ENCODE data around the gene SF1. TPM values are rescaled to one million over a fixed set of nuclear protein-coding genes. Genes with fewer than 3 reads are reported as not detected.

Gene SF1
- total and polyA plus RNA-seq, 2 of the 4 experiments (the other 2 are of a cell fraction), result 56.8 to 88.0 TPM

DNA sequence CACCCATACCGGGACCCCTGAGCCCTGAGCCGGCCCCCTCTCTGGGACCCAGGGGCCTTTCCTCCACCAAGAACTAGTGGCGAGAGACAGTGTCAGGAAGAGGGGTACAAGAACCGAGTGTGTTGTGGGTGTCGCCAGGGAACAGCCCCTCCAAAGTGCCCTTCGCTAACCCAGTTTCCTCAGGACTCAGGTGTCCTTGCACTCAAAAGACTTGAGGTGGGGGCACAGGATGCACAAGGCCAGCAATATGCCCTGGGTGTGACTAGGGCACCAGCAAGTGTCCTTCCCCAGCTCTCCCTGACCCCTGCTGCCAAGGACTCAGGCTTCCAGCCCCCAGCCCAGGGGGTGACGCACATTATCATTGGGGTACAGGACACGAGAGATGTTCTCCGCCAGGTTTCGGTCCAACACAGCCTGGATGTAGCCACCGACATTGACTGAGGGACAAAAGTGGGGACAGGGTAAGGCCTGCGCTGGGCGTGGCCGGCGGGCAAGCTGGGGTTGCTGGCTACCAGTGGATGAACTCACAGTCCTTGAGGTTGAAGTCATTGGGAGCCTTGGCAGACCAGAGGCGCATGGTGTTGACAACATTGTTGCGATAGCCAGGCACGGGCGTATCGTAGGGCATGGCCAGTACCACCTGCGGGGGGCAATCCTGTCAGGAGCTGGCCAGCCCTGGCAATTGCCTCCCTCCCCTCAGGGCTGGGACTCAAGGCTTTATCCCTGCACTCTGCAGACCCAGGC is 23.3 kb downstream of the SF1 start:
- BruUV-seq (replicated peaks), result no TSS peak
- H3K23ac ChIP-seq (ENCODE audit: low read depth, low read length), result no peak overlapping the region
- H3K36me3 ChIP-seq (ENCODE audit: control insufficient read depth, insufficient read depth, low read length), result no peaks in the 10 kb centered on the region
- no peak overlapping the region for H2BK15ac ChIP-seq (ENCODE audit: low read depth, low read length)
- TF ChIP-seq, protein P1, sequence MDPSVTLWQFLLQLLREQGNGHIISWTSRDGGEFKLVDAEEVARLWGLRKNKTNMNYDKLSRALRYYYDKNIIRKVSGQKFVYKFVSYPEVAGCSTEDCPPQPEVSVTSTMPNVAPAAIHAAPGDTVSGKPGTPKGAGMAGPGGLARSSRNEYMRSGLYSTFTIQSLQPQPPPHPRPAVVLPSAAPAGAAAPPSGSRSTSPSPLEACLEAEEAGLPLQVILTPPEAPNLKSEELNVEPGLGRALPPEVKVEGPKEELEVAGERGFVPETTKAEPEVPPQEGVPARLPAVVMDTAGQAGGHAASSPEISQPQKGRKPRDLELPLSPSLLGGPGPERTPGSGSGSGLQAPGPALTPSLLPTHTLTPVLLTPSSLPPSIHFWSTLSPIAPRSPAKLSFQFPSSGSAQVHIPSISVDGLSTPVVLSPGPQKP (IDR thresholded peaks at IDR 0.05; ENCODE audit: borderline replicate concordance, low read depth, low read length), result no peak
- TF ChIP-seq RCOR1 (IDR thresholded peaks at IDR 0.05; ENCODE audit: insufficient replicate concordance, low read length), result no peak
- TF ChIP-seq RFX5 (IDR thresholded peaks at IDR 0.05; ENCODE audit: low read depth, low read length), result no peak
- TF ChIP-seq POLR2A (IDR thresholded peaks at IDR 0.05; ENCODE audit: low read depth, low read length), result no peak
- no peak for TF ChIP-seq SMC3 (IDR thresholded peaks at IDR 0.05; ENCODE audit: low read depth, low read length)
- TF ChIP-seq CEBPB (IDR thresholded peaks at IDR 0.05; ENCODE audit: low read depth, low read length), result no peak
- no peak for TF ChIP-seq MAFK (IDR thresholded peaks at IDR 0.05; ENCODE audit: low read depth, low read length)
- TF ChIP-seq FOS (IDR thresholded peaks at IDR 0.05; ENCODE audit: low read depth, low read length), result no peak
- TF ChIP-seq, protein P2, sequence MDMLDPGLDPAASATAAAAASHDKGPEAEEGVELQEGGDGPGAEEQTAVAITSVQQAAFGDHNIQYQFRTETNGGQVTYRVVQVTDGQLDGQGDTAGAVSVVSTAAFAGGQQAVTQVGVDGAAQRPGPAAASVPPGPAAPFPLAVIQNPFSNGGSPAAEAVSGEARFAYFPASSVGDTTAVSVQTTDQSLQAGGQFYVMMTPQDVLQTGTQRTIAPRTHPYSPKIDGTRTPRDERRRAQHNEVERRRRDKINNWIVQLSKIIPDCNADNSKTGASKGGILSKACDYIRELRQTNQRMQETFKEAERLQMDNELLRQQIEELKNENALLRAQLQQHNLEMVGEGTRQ (IDR thresholded peaks at IDR 0.05; ENCODE audit: low read depth, low read length), result no peak
- no peak for TF ChIP-seq CHD1 (IDR thresholded peaks at IDR 0.05; ENCODE audit: low read depth, low read length)
- no peak for TF ChIP-seq NFE2L2 (IDR thresholded peaks at IDR 0.05; ENCODE audit: low read depth, low read length)
- TF ChIP-seq, protein P3, sequence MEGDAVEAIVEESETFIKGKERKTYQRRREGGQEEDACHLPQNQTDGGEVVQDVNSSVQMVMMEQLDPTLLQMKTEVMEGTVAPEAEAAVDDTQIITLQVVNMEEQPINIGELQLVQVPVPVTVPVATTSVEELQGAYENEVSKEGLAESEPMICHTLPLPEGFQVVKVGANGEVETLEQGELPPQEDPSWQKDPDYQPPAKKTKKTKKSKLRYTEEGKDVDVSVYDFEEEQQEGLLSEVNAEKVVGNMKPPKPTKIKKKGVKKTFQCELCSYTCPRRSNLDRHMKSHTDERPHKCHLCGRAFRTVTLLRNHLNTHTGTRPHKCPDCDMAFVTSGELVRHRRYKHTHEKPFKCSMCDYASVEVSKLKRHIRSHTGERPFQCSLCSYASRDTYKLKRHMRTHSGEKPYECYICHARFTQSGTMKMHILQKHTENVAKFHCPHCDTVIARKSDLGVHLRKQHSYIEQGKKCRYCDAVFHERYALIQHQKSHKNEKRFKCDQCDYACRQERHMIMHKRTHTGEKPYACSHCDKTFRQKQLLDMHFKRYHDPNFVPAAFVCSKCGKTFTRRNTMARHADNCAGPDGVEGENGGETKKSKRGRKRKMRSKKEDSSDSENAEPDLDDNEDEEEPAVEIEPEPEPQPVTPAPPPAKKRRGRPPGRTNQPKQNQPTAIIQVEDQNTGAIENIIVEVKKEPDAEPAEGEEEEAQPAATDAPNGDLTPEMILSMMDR (conservative IDR thresholded peaks at IDR 0.05; ENCODE audit: low read depth, low read length), result no peak
- TF ChIP-seq MXI1 (IDR thresholded peaks at IDR 0.05; ENCODE audit: borderline replicate concordance, low read depth, low read length), result no peak
- TF ChIP-seq RAD21 (IDR thresholded peaks at IDR 0.05; ENCODE audit: low read length), result no peak
- TF ChIP-seq MAZ (IDR thresholded peaks at IDR 0.05; ENCODE audit: borderline replicate concordance, low read depth, low read length), result no peak
- no peak for TF ChIP-seq BHLHE40 (IDR thresholded peaks at IDR 0.05; ENCODE audit: low read depth, low read length)
- no peak overlapping the region for H3K18ac ChIP-seq (ENCODE audit: low read depth, low read length)
- no peaks in the 10 kb centered on the region for H3K79me1 ChIP-seq (ENCODE audit: low read depth in 1 of 2, low read length in 2 of 2)
- H3K56ac ChIP-seq (ENCODE audit: extremely low read depth, insufficient read depth, low read length), result no peak overlapping the region
- no peak overlapping the region for H2BK120ac ChIP-seq (ENCODE audit: low read depth, low read length)
- no peak overlapping the region for H3K14ac ChIP-seq (replicated peaks; ENCODE audit: low read depth, low read length)
- no peak overlapping the region for H2BK5ac ChIP-seq (ENCODE audit: low read depth, low read length, poor library complexity, severe bottlenecking)
- H3K27ac ChIP-seq (ENCODE audit: insufficient read depth, low read length), result no peak overlapping the region
- in situ Hi-C loops (cut with MboI; ENCODE audit: low sequenced_read_pairs), result no loop called here
- 92% methylated on average over 8 of the region's 21 CpGs; no CpG with 5 or more reads in 1 of the 2 experiments for WGBS, 2 experiments (ENCODE audit: extremely low coverage in 2 of 2, insufficient read length in 1 of 2)
- H4K5ac ChIP-seq (ENCODE audit: low read depth, low read length), result no peak overlapping the region
- H4K20me1 ChIP-seq (ENCODE audit: insufficient read depth, low read length), result peaks cover 5% of the 10 kb centered on the region
- POLR2A ChIA-PET (ENCODE audit: unreplicated experiment), result no interaction called here
- H3K9me3 ChIP-seq (ENCODE audit: control insufficient read depth, insufficient read depth, low read length), result no peaks in the 10 kb centered on the region
- intact Hi-C loops (cut with micrococcal nuclease), result no loop called here
- H3K4ac ChIP-seq (ENCODE audit: low read depth, low read length), result no peak overlapping the region
- no peak overlapping the region for H2AK5ac ChIP-seq (ENCODE audit: low read depth, low read length)
- no peak overlapping the region for H2AFZ ChIP-seq (replicated peaks; ENCODE audit: low read length, poor library complexity)
- H3K4me3 ChIP-seq (ENCODE audit: insufficient read depth, low read depth, low read length), result no peak overlapping the region
- DNase-seq (no peak), ATAC-seq (ENCODE audit: low read depth) (no peak)
- H3K4me1 ChIP-seq (ENCODE audit: control insufficient read depth, insufficient read depth, low read length), result peaks cover 1% of the 10 kb centered on the region; the same call in 1 of the 2 replicates
- no peak overlapping the region for H3K4me2 ChIP-seq (ENCODE audit: low read depth, low read length)
- H2BK20ac ChIP-seq (ENCODE audit: low read depth, low read length), result no peak overlapping the region
- CTCF ChIA-PET, result no interaction called here
- no peaks in the 10 kb centered on the region for H3K27me3 ChIP-seq (ENCODE audit: control insufficient read depth, insufficient read depth, low read length)
- no peak overlapping the region for H4K8ac ChIP-seq (ENCODE audit: low read depth in 2 of 2, low read length in 2 of 2)
- 0 out of 2 replicates have a peak, but pooled peaks cover 1% of the 10 kb centered on the region for H3K9me1 ChIP-seq (ENCODE audit: insufficient read depth, low read length)
- H3K9ac ChIP-seq (ENCODE audit: low read depth, low read length), result no peak overlapping the region
- peak overlapping the region; percentile 24 for H2AK9ac ChIP-seq (replicated peaks; ENCODE audit: low read depth, low read length, poor library complexity)
- H4K91ac ChIP-seq (ENCODE audit: insufficient read depth, low read depth, low read length), result no peak overlapping the region
- dilution Hi-C loops (cut with HindIII; ENCODE audit: low sequenced_read_pairs, unreplicated experiment), result no loop called here
